IPS-18a (cell line): ENCODE results near the gene CA12.

Experiments
- H3K27ac ChIP-seq: one replicate; pipeline ENCODE4 v1.5.1; 2013; ENCODE audit warnings: low read length
- H3K27me3 ChIP-seq: one replicate; pipeline ENCODE4 v1.6.1; 2013; ENCODE audit warnings: mild to moderate bottlenecking, low read length; ENCODE audit not compliant: control insufficient read depth, insufficient read depth
- H3K36me3 ChIP-seq: one replicate; pipeline ENCODE4 v1.6.1; 2013; ENCODE audit warnings: low read depth, low read length; ENCODE audit not compliant: control insufficient read depth
- H3K4me1 ChIP-seq: one replicate; pipeline ENCODE4 v1.6.1; 2013; ENCODE audit warnings: low read depth, low read length; ENCODE audit not compliant: control insufficient read depth
- H3K4me3 ChIP-seq: one replicate; pipeline ENCODE4 v1.5.1; 2013; ENCODE audit warnings: low read length
- H3K9ac ChIP-seq: one replicate; pipeline ENCODE4 v1.6.1; 2013; ENCODE audit warnings: mild to moderate bottlenecking, low read length, moderate library complexity
- H3K9me3 ChIP-seq: one replicate; pipeline ENCODE4 v1.6.1; 2013; ENCODE audit warnings: low read depth, low read length; ENCODE audit not compliant: control insufficient read depth

The CA12 gene

GRCh38 chr15:63363292-63363691, 18.4 kb downstream of the CA12 start:
- Histone ChIP-seq H3K27me3 (no peaks in the 10 kb centered on the region), H3K9me3 (no peaks in the 10 kb centered on the region), H3K4me1 (peaks cover 14% of the 10 kb centered on the region), H3K4me3 (no peak overlapping the region), H3K9ac (no peak overlapping the region), H3K36me3 (no peaks in the 10 kb centered on the region), H3K27ac (no peak overlapping the region)

GRCh38 chr15:63362885-63363284, 18.8 kb downstream of the CA12 start:
- Histone ChIP-seq H3K27me3 (no peaks in the 10 kb centered on the region), H3K9me3 (no peaks in the 10 kb centered on the region)

GRCh38 chr15:63362196-63362595, 19.4 kb downstream of the CA12 start:
- Histone ChIP-seq H3K4me1 (peaks cover 14% of the 10 kb centered on the region), H3K4me3 (no peak overlapping the region), H3K27me3 (no peaks in the 10 kb centered on the region), H3K9ac (no peak overlapping the region), H3K36me3 (no peaks in the 10 kb centered on the region), H3K27ac (no peak overlapping the region), H3K9me3 (no peaks in the 10 kb centered on the region)

More at GRCh38 chr15:63362885-63363284, 18.8 kb downstream of the CA12 start:
- H3K4me1 ChIP-seq, result peaks cover 14% of the 10 kb centered on the region
- no peak overlapping the region for H3K27ac ChIP-seq
- no peak overlapping the region for H3K4me3 ChIP-seq
- no peak overlapping the region for H3K9ac ChIP-seq
- H3K36me3 ChIP-seq, result no peaks in the 10 kb centered on the region

- Histone ChIP-seq H3K4me3 (no peak overlapping the region), H3K27ac (no peak overlapping the region), H3K9ac (no peak overlapping the region), H3K9me3 (no peaks in the 10 kb centered on the region), H3K36me3 (no peaks in the 10 kb centered on the region), H3K27me3 (no peaks in the 10 kb centered on the region), H3K4me1 (peaks cover 14% of the 10 kb centered on the region)
Observed at GRCh38 chr15:63360170-63360569, 21.5 kb downstream of the CA12 start.

- no peak overlapping the region for H3K9ac ChIP-seq
- peaks cover 14% of the 10 kb centered on the region for H3K4me1 ChIP-seq
- no peaks in the 10 kb centered on the region for H3K9me3 ChIP-seq
- no peaks in the 10 kb centered on the region for H3K27me3 ChIP-seq
- no peaks in the 10 kb centered on the region for H3K36me3 ChIP-seq
- no peak overlapping the region for H3K27ac ChIP-seq
- H3K4me3 ChIP-seq, result no peak overlapping the region
Observed at GRCh38 chr15:63358241-63359029, 23.2 kb downstream of the CA12 start.

GRCh38 chr15:63357731-63358130, 23.9 kb downstream of the CA12 start:
- no peak overlapping the region for H3K27ac ChIP-seq
- no peaks in the 10 kb centered on the region for H3K36me3 ChIP-seq
- no peaks in the 10 kb centered on the region for H3K27me3 ChIP-seq
- H3K9ac ChIP-seq, result no peak overlapping the region
- no peak overlapping the region for H3K4me3 ChIP-seq
- no peaks in the 10 kb centered on the region for H3K9me3 ChIP-seq
- H3K4me1 ChIP-seq, result peaks cover 10% of the 10 kb centered on the region

- Histone ChIP-seq H3K36me3 (no peaks in the 10 kb centered on the region), H3K4me3 (no peak overlapping the region), H3K9me3 (no peaks in the 10 kb centered on the region), H3K27ac (no peak overlapping the region), H3K27me3 (no peaks in the 10 kb centered on the region), H3K9ac (no peak overlapping the region), H3K4me1 (peaks cover 5% of the 10 kb centered on the region)
Observed at GRCh38 chr15:63357061-63357460, 24.6 kb downstream of the CA12 start.

GRCh38 chr15:63354821-63355650, 26.6 kb downstream of the CA12 start:
- no peaks in the 10 kb centered on the region for H3K9me3 ChIP-seq
- H3K27me3 ChIP-seq, result no peaks in the 10 kb centered on the region
- H3K36me3 ChIP-seq, result no peaks in the 10 kb centered on the region
- H3K4me1 ChIP-seq, result no peaks in the 10 kb centered on the region
- no peak overlapping the region for H3K27ac ChIP-seq
- H3K9ac ChIP-seq, result no peak overlapping the region
- H3K4me3 ChIP-seq, result no peak overlapping the region

GRCh38 chr15:63353887-63354286, 27.8 kb downstream of the CA12 start:
- no peak overlapping the region for H3K27ac ChIP-seq
- no peaks in the 10 kb centered on the region for H3K36me3 ChIP-seq
- H3K9me3 ChIP-seq, result no peaks in the 10 kb centered on the region
- H3K27me3 ChIP-seq, result no peaks in the 10 kb centered on the region
- H3K4me1 ChIP-seq, result no peaks in the 10 kb centered on the region
- no peak overlapping the region for H3K4me3 ChIP-seq
- no peak overlapping the region for H3K9ac ChIP-seq

GRCh38 chr15:63353261-63353660, 28.4 kb downstream of the CA12 start:
- H3K27ac ChIP-seq, result no peak overlapping the region
- no peak overlapping the region for H3K9ac ChIP-seq
- no peaks in the 10 kb centered on the region for H3K36me3 ChIP-seq
- no peak overlapping the region for H3K4me3 ChIP-seq
- H3K27me3 ChIP-seq, result no peaks in the 10 kb centered on the region
- H3K4me1 ChIP-seq, result no peaks in the 10 kb centered on the region
- no peaks in the 10 kb centered on the region for H3K9me3 ChIP-seq

- no peak overlapping the region for H3K9ac ChIP-seq
- H3K9me3 ChIP-seq, result no peaks in the 10 kb centered on the region
- no peaks in the 10 kb centered on the region for H3K27me3 ChIP-seq
- no peaks in the 10 kb centered on the region for H3K36me3 ChIP-seq
- H3K4me3 ChIP-seq, result no peak overlapping the region
- H3K4me1 ChIP-seq, result no peaks in the 10 kb centered on the region
- H3K27ac ChIP-seq, result no peak overlapping the region
Observed at GRCh38 chr15:63352808-63353207, 28.8 kb downstream of the CA12 start.
